ENCODE measurements around the gene PDZRN3. TPM values are rescaled to one million over a fixed set of nuclear protein-coding genes. Genes with fewer than 3 reads are reported as not detected.

Gene PDZRN3
- total RNA-seq, 1 experiment from 2014 or later, result 0.24 TPM

GRCh38 chr3:73504239-73504638, 120.5 kb downstream of the PDZRN3 start:
- no TSS peak for BruUV-seq (replicated peaks)
- ChIA-PET POLR2A (ENCODE audit: low non-redundant PET) (no interaction called here), CTCF (no interaction called here)
- H3K4me3 ChIP-seq (ENCODE audit: low read depth, low read length, poor library complexity, severe bottlenecking), result no peak overlapping the region
- TF ChIP-seq EZH2 (IDR thresholded peaks at IDR 0.05; ENCODE audit: borderline replicate concordance, low read depth, low read length, poor library complexity, severe bottlenecking), result no peak
- TF ChIP-seq CTCF (conservative IDR thresholded peaks at IDR 0.05; ENCODE audit: low read depth, low read length), result no peak
- no peaks in the 10 kb centered on the region for H3K9me3 ChIP-seq (ENCODE audit: low read depth, low read length, poor library complexity, severe bottlenecking)
- H3K36me3 ChIP-seq (ENCODE audit: insufficient read depth, low read length, poor library complexity, severe bottlenecking), result no peaks in the 10 kb centered on the region
- DNase-seq (ENCODE audit: low spot score), result no peak
- H3K27me3 ChIP-seq (replicated peaks; ENCODE audit: insufficient read depth, low read depth, low read length, poor library complexity), result no peaks in the 10 kb centered on the region
- intact Hi-C loops (cut with micrococcal nuclease; ENCODE audit: unreplicated experiment), result no loop called here
- no peak overlapping the region for H3K27ac ChIP-seq (ENCODE audit: low read depth, low read length, poor library complexity, severe bottlenecking)
- H3K4me1 ChIP-seq (ENCODE audit: insufficient read depth, low read length, poor library complexity, severe bottlenecking), result no peaks in the 10 kb centered on the region

- intact Hi-C loops (cut with micrococcal nuclease; ENCODE audit: unreplicated experiment), result loop anchor here (2.0 kb wide), 1 partner anchor 49 kb away; no protein-coding TSS in a partner anchor
- Histone ChIP-seq H3K4me1 (ENCODE audit: insufficient read depth, low read length, poor library complexity, severe bottlenecking) (no peaks in the 10 kb centered on the region), H3K27me3 (replicated peaks; ENCODE audit: insufficient read depth, low read depth, low read length, poor library complexity) (no peaks in the 10 kb centered on the region), H3K9me3 (ENCODE audit: low read depth, low read length, poor library complexity, severe bottlenecking) (no peaks in the 10 kb centered on the region), H3K27ac (ENCODE audit: low read depth, low read length, poor library complexity, severe bottlenecking) (no peak overlapping the region), H3K4me3 (ENCODE audit: low read depth, low read length, poor library complexity, severe bottlenecking) (no peak overlapping the region), H3K36me3 (ENCODE audit: insufficient read depth, low read length, poor library complexity, severe bottlenecking) (no peaks in the 10 kb centered on the region)
- ChIA-PET CTCF (no interaction called here), POLR2A (ENCODE audit: low non-redundant PET) (no interaction called here)
- BruUV-seq (replicated peaks), result no TSS peak
- DNase-seq (ENCODE audit: low spot score), result no peak
- TF ChIP-seq EZH2 (IDR thresholded peaks at IDR 0.05; ENCODE audit: borderline replicate concordance, low read depth, low read length, poor library complexity, severe bottlenecking) (no peak), CTCF (conservative IDR thresholded peaks at IDR 0.05; ENCODE audit: low read depth, low read length) (no peak)
Measured at GRCh38 chr3:73503781-73504180, 121.0 kb downstream of the PDZRN3 start.

GRCh38 chr3:73502609-73503583, 121.8 kb downstream of the PDZRN3 start:
- Histone ChIP-seq H3K36me3 (ENCODE audit: insufficient read depth, low read length, poor library complexity, severe bottlenecking) (no peaks in the 10 kb centered on the region), H3K27me3 (replicated peaks; ENCODE audit: insufficient read depth, low read depth, low read length, poor library complexity) (no peaks in the 10 kb centered on the region), H3K4me3 (ENCODE audit: low read depth, low read length, poor library complexity, severe bottlenecking) (no peak overlapping the region), H3K4me1 (ENCODE audit: insufficient read depth, low read length, poor library complexity, severe bottlenecking) (no peaks in the 10 kb centered on the region), H3K27ac (ENCODE audit: low read depth, low read length, poor library complexity, severe bottlenecking) (no peak overlapping the region), H3K9me3 (ENCODE audit: low read depth, low read length, poor library complexity, severe bottlenecking) (no peaks in the 10 kb centered on the region)
- intact Hi-C loops (cut with micrococcal nuclease; ENCODE audit: unreplicated experiment), result loop anchor here (1.0 to 2.0 kb wide), 2 partner anchors 48 to 402 kb away; no protein-coding TSS in a partner anchor
- ChIA-PET POLR2A (ENCODE audit: low non-redundant PET) (no interaction called here), CTCF (interaction anchor here (0.9 kb wide), 1 partner anchor 408 kb away, joined by 3 read pairs; no protein-coding TSS in a partner anchor)
- no TSS peak for BruUV-seq (replicated peaks)
- peak; percentile 68 for TF ChIP-seq CTCF (conservative IDR thresholded peaks at IDR 0.05; ENCODE audit: low read depth, low read length)
- no peak for TF ChIP-seq EZH2 (IDR thresholded peaks at IDR 0.05; ENCODE audit: borderline replicate concordance, low read depth, low read length, poor library complexity, severe bottlenecking)
- peak; percentile 49 for DNase-seq (ENCODE audit: low spot score)

All from A673 (cell line).